Trophoblast cell (in vitro differentiated cells and primary cell): ENCODE measurements around the gene GLB1L3.
"Not testable (repeated sequence)": the region's sequence is repeated elsewhere in the genome, so short reads cannot be mapped to it uniquely, and the experiment has no call there.

Experiments used
- DNase-seq, 2 donors: peaks; one replicate each; pipeline ENCODE4 v3.0.0-alpha.2; 2016
- H2AFZ ChIP-seq: 2 replicates; pipeline ENCODE4 v1.6.1; 2013; ENCODE audit warnings: low read length, moderate library complexity, mild to moderate bottlenecking; ENCODE audit not compliant: insufficient read depth, poor library complexity
- H2AK5ac ChIP-seq: 2 replicates; pipeline ENCODE4 v1.6.1; 2013; ENCODE audit warnings: mild to moderate bottlenecking, low read length
- H2BK120ac ChIP-seq: 2 replicates; pipeline ENCODE4 v1.6.1; 2013; ENCODE audit warnings: low read length, mild to moderate bottlenecking, moderate library complexity; ENCODE audit not compliant: insufficient read depth, poor library complexity
- H2BK12ac ChIP-seq: 2 replicates; pipeline ENCODE4 v1.6.1; 2013; ENCODE audit warnings: mild to moderate bottlenecking, low read length, moderate library complexity
- H2BK5ac ChIP-seq: 2 replicates; pipeline ENCODE4 v1.6.1; 2013; ENCODE audit warnings: low read length, low read depth, moderate library complexity, mild to moderate bottlenecking; ENCODE audit not compliant: poor library complexity
- H3K14ac ChIP-seq: 2 replicates; pipeline ENCODE4 v1.6.1; 2013; ENCODE audit warnings: mild to moderate bottlenecking, low read length
- H3K18ac ChIP-seq: 2 replicates; pipeline ENCODE4 v1.6.1; 2013; ENCODE audit warnings: mild to moderate bottlenecking, low read length
- H3K23ac ChIP-seq: 2 replicates; pipeline ENCODE4 v1.6.1; 2013; ENCODE audit warnings: low read length
- H3K27ac ChIP-seq: 2 replicates; pipeline ENCODE4 v1.5.1; 2013; ENCODE audit warnings: low read depth, mild to moderate bottlenecking, inconsistent platforms, low read length, moderate library complexity
- H3K27me3 ChIP-seq: 2 replicates; pipeline ENCODE4 v1.6.1; 2013; ENCODE audit warnings: inconsistent platforms, mild to moderate bottlenecking, low read length, moderate library complexity; ENCODE audit not compliant: insufficient read depth
- H3K36me3 ChIP-seq, 2 experiments: 1 replicate in 1 of 2; 2 replicates in 1 of 2; pipeline ENCODE4 v1.6.1; 2013; ENCODE audit warnings: low read length in 2 of 2, mild to moderate bottlenecking in 2 of 2, moderate library complexity in 1 of 2; ENCODE audit not compliant: insufficient read depth in 2 of 2, control insufficient read depth in 1 of 2
- H3K4ac ChIP-seq: 2 replicates; pipeline ENCODE4 v1.6.1; 2013; ENCODE audit warnings: low read depth, mild to moderate bottlenecking, low read length, moderate library complexity
- H3K4me1 ChIP-seq, 2 experiments: 1 replicate in 1 of 2; 2 replicates in 1 of 2; pipeline ENCODE4 v1.6.1; 2013; ENCODE audit warnings: low read length in 2 of 2, mild to moderate bottlenecking in 2 of 2, moderate library complexity in 1 of 2; ENCODE audit not compliant: insufficient read depth in 2 of 2, control insufficient read depth in 1 of 2
- H3K4me2 ChIP-seq: 2 replicates; pipeline ENCODE4 v1.6.1; 2013; ENCODE audit warnings: inconsistent platforms, mild to moderate bottlenecking, low read length, moderate library complexity
- H3K4me3 ChIP-seq: 2 replicates; pipeline ENCODE4 v1.5.1; 2013; ENCODE audit warnings: mild to moderate bottlenecking, low read depth, low read length, inconsistent platforms
- H3K79me1 ChIP-seq: one replicate; pipeline ENCODE4 v1.6.1; 2013; ENCODE audit warnings: low read length
- H3K79me2 ChIP-seq: 2 replicates; pipeline ENCODE4 v1.6.1; 2013; ENCODE audit warnings: low read length, mild to moderate bottlenecking; ENCODE audit not compliant: control insufficient read depth, insufficient read depth, poor library complexity
- H3K9ac ChIP-seq: 2 replicates; pipeline ENCODE4 v1.6.1; 2013; ENCODE audit warnings: mild to moderate bottlenecking, low read length
- H3K9me3 ChIP-seq: 2 replicates; pipeline ENCODE4 v1.6.1; 2013; ENCODE audit warnings: low read depth, mild to moderate bottlenecking, control low read depth, inconsistent platforms, low read length; ENCODE audit not compliant: insufficient read depth
- H4K12ac ChIP-seq: 2 replicates; pipeline ENCODE4 v1.6.1; 2013; ENCODE audit warnings: low read depth, mild to moderate bottlenecking, low read length, moderate library complexity
- H4K8ac ChIP-seq: 2 replicates; pipeline ENCODE4 v1.6.1; 2013; ENCODE audit warnings: low read depth, mild to moderate bottlenecking, low read length, moderate library complexity
- H4K91ac ChIP-seq: one replicate; pipeline ENCODE4 v1.6.1; 2013; ENCODE audit warnings: low read depth, mild to moderate bottlenecking, low read length, moderate library complexity
- WGBS: extraction: QIAGEN DNeasy Blood & Tissue Kit; methylation state at CpG from one replicate; pipeline ENCODE4 v1.1.7; 2013; ENCODE audit warnings: missing lambda C conversion rate; ENCODE audit not compliant: insufficient read length, insufficient coverage; ENCODE audit errors: extremely low coverage; 5-methylcytosine and 5-hydroxymethylcytosine counted together

GLB1L3 gene

DNA sequence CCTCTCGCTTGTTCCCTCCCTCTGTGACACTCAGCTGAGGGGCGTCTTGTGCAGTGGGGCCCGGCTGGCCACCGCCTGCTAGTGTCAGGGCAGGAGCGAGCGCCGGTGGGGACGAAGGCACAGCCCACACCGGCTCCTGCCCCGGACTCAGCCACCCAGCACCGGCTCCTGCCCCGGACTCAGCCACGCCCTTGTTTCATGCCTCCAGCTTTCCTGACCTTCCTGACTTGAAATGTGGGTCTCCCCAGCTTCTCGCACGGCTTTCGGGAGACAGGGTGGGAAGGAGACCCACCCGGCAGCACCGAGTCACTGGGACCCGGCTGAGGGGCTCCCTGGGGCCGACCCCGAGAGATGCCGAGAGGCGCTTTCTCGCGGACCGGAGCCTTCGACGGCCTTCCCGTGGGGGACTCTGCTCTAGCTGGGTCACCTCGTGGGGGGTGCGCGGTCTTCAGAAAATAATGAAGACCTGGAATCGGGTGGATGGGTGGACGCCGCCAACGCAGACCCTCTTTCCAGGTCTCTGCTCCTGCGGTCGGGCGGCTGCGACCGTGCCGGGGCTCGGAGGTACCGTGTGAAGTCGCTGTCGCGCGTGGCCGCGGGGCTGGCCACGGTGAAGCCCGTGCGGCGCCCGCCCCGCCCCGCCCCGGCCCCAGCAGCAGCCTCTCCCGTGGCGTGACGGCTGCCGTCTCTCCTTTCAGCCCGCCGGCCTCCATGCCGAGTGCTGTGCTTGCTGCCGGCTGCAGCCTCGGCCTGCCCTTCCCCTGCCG, 65.8 kb downstream of the GLB1L3 start:
- no peak overlapping the region for H2BK5ac ChIP-seq
- no peak overlapping the region for H3K14ac ChIP-seq
- H4K12ac ChIP-seq, result no peak overlapping the region
- no peak overlapping the region for H4K91ac ChIP-seq
- WGBS, result no CpG with 5 or more reads among the region's 68 CpGs
- no peak overlapping the region for H3K18ac ChIP-seq
- H3K4ac ChIP-seq, result no peak overlapping the region
- H2AFZ ChIP-seq, result no peak overlapping the region
- H3K4me1 ChIP-seq, result no peaks in the 10 kb centered on the region
- no peak overlapping the region for H2BK12ac ChIP-seq
- H2BK120ac ChIP-seq, result no peak overlapping the region
- peaks cover 3% of the 10 kb centered on the region for H3K9me3 ChIP-seq
- H3K4me2 ChIP-seq, result no peak overlapping the region
- no peak overlapping the region for H3K27ac ChIP-seq
- no peak overlapping the region for H3K4me3 ChIP-seq
- no peak overlapping the region for H2AK5ac ChIP-seq
- H4K8ac ChIP-seq, result no peak overlapping the region
- H3K79me1 ChIP-seq, result no peaks in the 10 kb centered on the region
- H3K79me2 ChIP-seq, result no peaks in the 10 kb centered on the region
- DNase-seq, result no peak
- H3K36me3 ChIP-seq, result no peaks in the 10 kb centered on the region
- no peak overlapping the region for H3K23ac ChIP-seq
- no peaks in the 10 kb centered on the region for H3K27me3 ChIP-seq
- H3K9ac ChIP-seq, result no peak overlapping the region

DNA sequence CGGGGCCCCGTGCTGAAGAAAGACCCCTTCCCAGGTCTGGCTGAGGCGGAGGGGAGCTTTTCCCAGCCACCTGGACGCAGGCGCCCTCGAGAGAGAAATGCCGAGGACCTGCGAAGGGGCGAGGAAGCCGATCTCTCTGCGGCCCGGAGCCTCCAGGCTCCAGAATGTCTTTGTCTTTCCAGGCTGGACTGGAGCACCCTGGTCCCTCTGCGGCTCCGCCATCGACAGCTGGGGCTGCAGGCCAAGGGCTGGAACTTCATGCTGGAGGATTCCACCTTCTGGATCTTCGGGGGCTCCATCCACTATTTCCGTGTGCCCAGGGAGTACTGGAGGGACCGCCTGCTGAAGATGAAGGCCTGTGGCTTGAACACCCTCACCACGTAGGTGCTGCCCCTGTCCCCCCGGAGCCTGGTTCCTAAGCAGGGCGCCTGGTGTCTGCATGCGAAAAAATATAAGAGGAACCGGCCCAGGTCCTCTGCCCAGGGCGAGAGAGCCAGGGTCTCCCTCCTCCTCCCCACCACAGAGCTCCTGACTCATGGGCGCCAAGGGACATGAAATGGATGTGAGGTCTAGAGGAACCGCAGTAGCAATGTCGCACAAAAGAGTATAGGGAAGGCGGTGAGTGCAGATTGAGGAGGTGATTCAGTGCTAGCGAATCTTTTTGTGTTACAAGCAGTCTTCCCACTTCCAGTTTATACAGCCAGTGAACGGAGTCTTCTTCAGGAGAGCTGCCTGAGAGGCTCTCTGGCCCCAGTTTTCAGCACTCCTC, 66.6 kb downstream of the GLB1L3 start:
- no peak overlapping the region for H4K12ac ChIP-seq
- no peak overlapping the region for H2AK5ac ChIP-seq
- no peak overlapping the region for H3K4me3 ChIP-seq
- peaks cover 3% of the 10 kb centered on the region for H3K9me3 ChIP-seq
- H3K23ac ChIP-seq, result no peak overlapping the region
- WGBS, result no CpG with 5 or more reads among the region's 30 CpGs
- H3K9ac ChIP-seq, result no peak overlapping the region
- no peak overlapping the region for H3K18ac ChIP-seq
- no peaks in the 10 kb centered on the region for H3K79me2 ChIP-seq
- H2AFZ ChIP-seq, result no peak overlapping the region
- no peak overlapping the region for H3K27ac ChIP-seq
- H4K8ac ChIP-seq, result no peak overlapping the region
- H4K91ac ChIP-seq, result no peak overlapping the region
- no peaks in the 10 kb centered on the region for H3K79me1 ChIP-seq
- H3K14ac ChIP-seq, result no peak overlapping the region
- H3K4me2 ChIP-seq, result no peak overlapping the region
- H3K36me3 ChIP-seq, result no peaks in the 10 kb centered on the region
- no peaks in the 10 kb centered on the region for H3K4me1 ChIP-seq
- no peak overlapping the region for H2BK5ac ChIP-seq
- no peak overlapping the region for H2BK120ac ChIP-seq
- no peak overlapping the region for H3K4ac ChIP-seq
- no peaks in the 10 kb centered on the region for H3K27me3 ChIP-seq
- DNase-seq, result no peak
- no peak overlapping the region for H2BK12ac ChIP-seq

DNA sequence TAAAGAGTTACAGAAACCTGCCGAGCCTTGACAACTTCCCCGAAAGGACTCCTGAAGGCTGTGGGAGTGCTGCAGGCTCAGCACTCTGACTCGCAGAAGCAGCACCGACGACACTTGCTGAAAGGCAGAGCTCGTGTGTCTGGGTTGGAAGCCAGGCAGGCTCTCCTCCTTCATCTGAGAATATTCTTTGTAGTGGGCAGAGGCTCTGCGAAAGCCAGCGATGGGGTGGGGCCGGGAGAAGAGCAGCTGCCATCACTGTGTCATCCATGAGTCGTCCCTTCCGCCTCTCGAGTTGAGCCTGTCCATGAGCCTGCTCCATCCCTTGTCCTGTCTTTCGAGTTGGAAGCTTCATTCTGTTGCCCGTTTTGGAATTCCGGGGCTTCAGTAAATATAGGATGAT, 67.5 kb downstream of the GLB1L3 start:
- Histone ChIP-seq H3K14ac (no peak overlapping the region), H3K27me3 (no peaks in the 10 kb centered on the region), H3K4me1 (no peaks in the 10 kb centered on the region), H2BK5ac (no peak overlapping the region), H2AK5ac (no peak overlapping the region), H3K4me3 (no peak overlapping the region), H3K23ac (no peak overlapping the region), H3K4ac (no peak overlapping the region), H4K12ac (no peak overlapping the region), H3K18ac (no peak overlapping the region), H3K27ac (no peak overlapping the region), H3K4me2 (no peak overlapping the region), H2BK12ac (no peak overlapping the region), H2BK120ac (no peak overlapping the region), H3K9me3 (peaks cover 3% of the 10 kb centered on the region), H3K36me3 (no peaks in the 10 kb centered on the region), H2AFZ (no peak overlapping the region), H3K79me1 (no peaks in the 10 kb centered on the region), H4K91ac (no peak overlapping the region), H3K79me2 (no peaks in the 10 kb centered on the region), H3K9ac (no peak overlapping the region), H4K8ac (no peak overlapping the region)
- WGBS, result no CpG with 5 or more reads among the region's 15 CpGs
- no peak for DNase-seq

DNA sequence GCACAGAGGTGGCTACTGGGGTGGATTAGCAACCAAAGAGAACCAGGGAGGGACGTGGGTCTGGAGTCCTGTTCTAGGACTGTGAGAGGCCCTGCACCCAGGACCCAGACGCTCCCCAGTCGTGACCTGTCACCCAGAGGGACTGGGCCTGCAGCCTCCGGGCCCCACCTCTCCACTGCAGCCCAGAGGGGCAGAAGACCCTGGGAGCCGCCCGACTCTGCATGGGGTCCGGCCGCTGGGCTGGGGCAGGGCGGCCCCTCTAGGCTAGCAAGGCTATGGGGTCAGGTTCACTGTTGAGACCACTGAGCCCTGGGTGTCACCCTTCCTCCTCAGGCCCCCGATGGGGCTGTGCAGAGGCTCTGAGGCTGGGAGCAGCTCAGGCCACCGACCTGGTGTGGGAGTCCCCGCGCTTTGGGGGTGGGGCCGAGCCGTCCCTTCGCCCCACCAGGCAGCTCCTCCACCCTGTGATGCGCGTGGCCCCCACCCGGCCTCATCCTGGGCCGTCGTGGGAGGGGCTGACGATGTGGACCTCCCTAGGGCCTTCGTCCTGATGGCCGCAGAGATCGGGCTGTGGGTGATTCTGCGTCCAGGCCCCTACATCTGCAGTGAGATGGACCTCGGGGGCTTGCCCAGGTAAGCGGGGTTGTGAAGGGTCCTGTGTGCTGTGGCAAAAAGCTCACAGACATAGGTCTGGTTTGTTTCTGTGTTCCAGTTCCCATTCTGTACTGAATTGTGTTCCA, 68.5 kb downstream of the GLB1L3 start:
- H3K36me3 ChIP-seq, H3K4me3 ChIP-seq, H3K79me2 ChIP-seq, H3K23ac ChIP-seq, H3K18ac ChIP-seq, DNase-seq, H2BK12ac ChIP-seq, H3K27me3 ChIP-seq, H4K12ac ChIP-seq, H3K9me3 ChIP-seq, H3K14ac ChIP-seq, H3K4ac ChIP-seq, H3K27ac ChIP-seq, H2BK120ac ChIP-seq, H3K4me1 ChIP-seq, H3K9ac ChIP-seq, H4K8ac ChIP-seq, H3K79me1 ChIP-seq, H3K4me2 ChIP-seq, H4K91ac ChIP-seq, H2AFZ ChIP-seq, H2AK5ac ChIP-seq, H2BK5ac ChIP-seq: not testable (repeated sequence)
- WGBS, result no CpG with 5 or more reads among the region's 28 CpGs
